GM12878 (cell line): ENCODE data around the gene RASAL2. TPM values are rescaled to one million over a fixed set of nuclear protein-coding genes. Genes with fewer than 3 reads are reported as not detected.

Experiments used
- ATAC-seq: fragments of 200-7000 bp; cut with Tn5 transposase; 3 replicates; pipeline ENCODE4 v1.9.1; 2020; ENCODE audit warnings: mild to moderate bottlenecking, moderate library complexity
- BruUV-seq: library from RNA; stranded (reverse); fragments of 400-500 nt; replicated peaks from 2 replicates; lab custom pipeline; 2021; lab: Mats Ljungman, UMichigan
- CTCF ChIA-PET: fragments of 300-600 bp; sonication (Branson Sonifier 250); formaldehyde crosslinking; extraction: SDS; loops from one replicate; lab custom pipeline; 2021; ENCODE audit warnings: inconsistent platforms; lab: Yijun Ruan, JAX
- POLR2A ChIA-PET: fragments of 350-600 bp; formaldehyde crosslinking; extraction: SDS; loops from one replicate; lab custom pipeline; 2021; ENCODE audit warnings: inconsistent platforms; lab: Charles Lee
- RAD21 ChIA-PET: fragments of 300-600 bp; sonication (Branson Sonifier 250); formaldehyde crosslinking; loops from one replicate; lab custom pipeline; 2023; ENCODE audit warnings: antibody characterized with exemption; ENCODE audit not compliant: unreplicated experiment; lab: Charles Lee
- SMC1A ChIA-PET: fragments of 300-600 bp; sonication (Branson Sonifier 250); formaldehyde crosslinking; loops from one replicate; lab custom pipeline; 2023; ENCODE audit not compliant: unreplicated experiment, uncharacterized antibody; lab: Charles Lee
- DNase-seq: peaks from one replicate; pipeline ENCODE4 v3.0.0-alpha.2; 2011; ENCODE audit warnings: low read depth, low spot score
- FAIRE-seq: peaks from 3 replicates; lab custom pipeline; 2011; peaks lifted over from hg19 to GRCh38; lab: Jason Lieb, UNC
- H2AFZ ChIP-seq: 2 replicates; pipeline ENCODE4 v1.6.0; 2011; ENCODE audit warnings: low read depth, low read length, control low read depth; ENCODE audit not compliant: control insufficient read depth
- H3K27ac ChIP-seq: 2 replicates; pipeline ENCODE4 v1.5.1; 2011; ENCODE audit warnings: control low read depth; ENCODE audit not compliant: control insufficient read depth, insufficient read depth
- H3K27me3 ChIP-seq, 2 experiments: replicated peaks in 1 of 2; 2 replicates each; pipeline versions ENCODE4 v1.6.0 to v1.6.1; 2011; ENCODE audit warnings: low read length in 1 of 2; ENCODE audit not compliant: control insufficient read depth in 2 of 2, insufficient read depth in 2 of 2
- H3K36me3 ChIP-seq, 2 experiments: 2 replicates each; pipeline ENCODE4 v1.5.1; 2011; ENCODE audit warnings: low read length in 1 of 2; ENCODE audit not compliant: control insufficient read depth in 2 of 2, insufficient read depth in 2 of 2
- H3K4me1 ChIP-seq: 2 replicates; pipeline ENCODE4 v1.6.1; 2011; ENCODE audit warnings: mild to moderate bottlenecking, low read length, moderate library complexity, mixed read lengths; ENCODE audit not compliant: control insufficient read depth, insufficient read depth
- H3K4me2 ChIP-seq: 2 replicates; pipeline ENCODE4 v1.6.0; 2011; ENCODE audit warnings: control low read depth; ENCODE audit not compliant: control insufficient read depth, insufficient read depth
- H3K4me3 ChIP-seq: fragments of 200-600 bp; sonication (generic); 2 replicates; pipeline ENCODE4 v1.5.1; 2016
- H3K79me2 ChIP-seq: 2 replicates; pipeline ENCODE4 v1.6.0; 2011; ENCODE audit warnings: low read length; ENCODE audit not compliant: control insufficient read depth, insufficient read depth
- H3K9ac ChIP-seq: 2 replicates; pipeline ENCODE4 v1.8.0; 2011; ENCODE audit warnings: low read length, control low read depth, mixed read lengths; ENCODE audit not compliant: control insufficient read depth, insufficient read depth
- H3K9me3 ChIP-seq: replicated peaks from 3 replicates; pipeline ENCODE4 v1.5.1; 2011; ENCODE audit warnings: mild to moderate bottlenecking, low read length; ENCODE audit not compliant: control insufficient read depth, insufficient read depth
- H4K20me1 ChIP-seq: 2 replicates; pipeline ENCODE4 v1.6.0; 2011; ENCODE audit not compliant: control insufficient read depth, insufficient read depth
- ATF3 ChIP-seq: IDR thresholded peaks from 2 replicates; pipeline ENCODE4 v1.6.1; 2011; ENCODE audit warnings: low read depth, mild to moderate bottlenecking, low read length, moderate library complexity, borderline replicate concordance; ENCODE audit errors: extremely low read depth
- ATF7 ChIP-seq: fragments of 450-650 bp; IDR thresholded peaks from 2 replicates; pipeline ENCODE4 v1.6.1; 2016; ENCODE audit warnings: low read depth, mild to moderate bottlenecking
- CEBPZ ChIP-seq: fragments of 150-350 bp; IDR thresholded peaks from 2 replicates; pipeline ENCODE4 v1.6.1; 2016; ENCODE audit warnings: low read depth, low read length
- CHD1 ChIP-seq: IDR thresholded peaks from 2 replicates; pipeline ENCODE4 v1.6.1; 2012; ENCODE audit warnings: low read depth, low read length, improper control_type of control experiment
- CHD2 ChIP-seq: IDR thresholded peaks from 2 replicates; pipeline ENCODE4 v1.6.1; 2011; ENCODE audit warnings: low read depth, low read length, improper control_type of control experiment, borderline replicate concordance
- E2F4 ChIP-seq: IDR thresholded peaks from 2 replicates; pipeline ENCODE4 v1.6.1; 2012; ENCODE audit warnings: low read depth, low read length, improper control_type of control experiment
- ETV6 ChIP-seq, 2 experiments: fragments of 450-650 bp in 1 of 2; IDR thresholded peaks in 1 of 2; conservative IDR thresholded peaks in 1 of 2; 2 replicates each; pipeline ENCODE4 v1.6.1; 2014; ENCODE audit warnings: antibody characterized with exemption in 1 of 2, borderline replicate concordance in 1 of 2, low read depth in 1 of 2, mild to moderate bottlenecking in 1 of 2, moderate library complexity in 1 of 2
- IRF3 ChIP-seq: fragments of 450-650 bp; IDR thresholded peaks from 2 replicates; pipeline ENCODE4 v1.6.1; 2014; ENCODE audit warnings: mild to moderate bottlenecking
- KLF5 ChIP-seq: fragments of 450-650 bp; IDR thresholded peaks from 2 replicates; pipeline ENCODE4 v1.6.1; 2014; ENCODE audit warnings: mild to moderate bottlenecking; ENCODE audit not compliant: partially characterized antibody
- LARP7 ChIP-seq: fragments of 450-650 bp; IDR thresholded peaks from 2 replicates; pipeline ENCODE4 v1.6.1; 2017; ENCODE audit warnings: mild to moderate bottlenecking
- MEF2A ChIP-seq: IDR thresholded peaks from 2 replicates; pipeline ENCODE4 v1.6.1; 2011; ENCODE audit warnings: low read depth, mild to moderate bottlenecking, low read length, moderate library complexity; ENCODE audit not compliant: insufficient read depth
- NKRF ChIP-seq: fragments of 450-650 bp; conservative IDR thresholded peaks from 2 replicates; pipeline ENCODE4 v1.6.1; 2017; ENCODE audit warnings: mild to moderate bottlenecking, moderate library complexity
- NR2F1 ChIP-seq: fragments of 450-650 bp; conservative IDR thresholded peaks from 2 replicates; pipeline ENCODE4 v1.6.1; 2017; ENCODE audit warnings: mild to moderate bottlenecking
- RAD21 ChIP-seq: IDR thresholded peaks from 2 replicates; pipeline ENCODE4 v1.6.1; 2011; ENCODE audit warnings: mild to moderate bottlenecking, low read depth, low read length, moderate library complexity; ENCODE audit not compliant: insufficient read depth
- SREBF2 ChIP-seq: IDR thresholded peaks from 2 replicates; pipeline ENCODE4 v1.6.1; 2012; ENCODE audit warnings: mild to moderate bottlenecking, low read length
- WGBS: methylation state at CpG from one replicate; pipeline ENCODE4 v1.1.6; 2016; ENCODE audit warnings: low lambda C conversion rate; ENCODE audit not compliant: insufficient replicate concordance, insufficient coverage; ENCODE audit errors: missing lambda C conversion rate; 5-methylcytosine and 5-hydroxymethylcytosine counted together
- in situ Hi-C: fragments of 300-500 bp; cut with MboI; formaldehyde crosslinking; loops from 9 replicates; pipeline ENCODE4 v1.14.3; 2018; ENCODE audit warnings: mixed read lengths
- intact Hi-C: fragments of 100-400 bp; cut with micrococcal nuclease; formaldehyde crosslinking; loops from one replicate; pipeline ENCODE4 v1.14.2; 2022; ENCODE audit not compliant: unreplicated experiment
- polyA plus RNA-seq, 11 experiments: library from polyadenylated mRNA; depleted of rRNA in 4 of 11; unstranded in 6 of 11; stranded (reverse) in 5 of 11; fragments of >200 nt; fragmentation: Nextera tagmentation in 4 of 11; fragmentation: Illumina TruSeq in 1 of 11; extraction: Ambion mirVana in 4 of 11; extraction: Trizol in 1 of 11; gene quantifications; 1 replicate in 1 of 11; 2 replicates in 10 of 11; pipeline versions ENCODE4 v1.2.1 to v1.2.3, GENCODE V29; 2011 to 2016; ENCODE audit warnings: inconsistent platforms in 2 of 11, missing spikeins in 2 of 11, low read depth in 1 of 11
- total RNA-seq, 4 experiments: library from RNA; depleted of rRNA in 3 of 4; stranded (reverse); fragments of >200 nt in 3 of 4; fragmentation: Illumina TruSeq in 1 of 4; extraction: Trizol in 1 of 4; gene quantifications; 2 replicates each; pipeline versions ENCODE4 v1.2.1 to v1.2.3, GENCODE V29; 2013 to 2021

The RASAL2 gene
- total and polyA plus RNA-seq, 10 of the 15 experiments (the other 5 are each of a cell fraction or from before 2014, with no cell fraction given) = 0.02 to 6.9 (median 0.17) TPM; not detected in 1

GRCh38 chr1:178109348-178110143 is 15.6 kb downstream of the RASAL2 start:
- intact Hi-C loops = no loop called here
- Histone ChIP-seq H3K9me3 (no peaks in the 10 kb centered on the region), H3K79me2 (no peaks in the 10 kb centered on the region), H3K4me3 (no peak overlapping the region), H3K27me3 (no peaks in the 10 kb centered on the region), H3K36me3 (no peaks in the 10 kb centered on the region), H3K4me2 (no peak overlapping the region), H3K4me1 (no peaks in the 10 kb centered on the region), H2AFZ (no peak overlapping the region), H3K9ac (no peak overlapping the region), H3K27ac (no peak overlapping the region), H4K20me1 (no peaks in the 10 kb centered on the region)
- in situ Hi-C loops = no loop called here
- WGBS = 9% methylated on average over 5 of the region's 5 CpGs
- DNase-seq (no peak), FAIRE-seq (no peak), ATAC-seq (no peak)
- BruUV-seq = no TSS peak
- ChIA-PET SMC1A (interaction anchor here (0.6 to 1.1 kb wide), 5 partner anchors 11 to 54 kb away, joined by 3 read pairs; no protein-coding TSS in a partner anchor), CTCF (interaction anchor here (1.1 to 1.8 kb wide), 4 partner anchors 13 to 53 kb away, joined by 3 to 7 read pairs (median 4); no protein-coding TSS in a partner anchor), RAD21 (no interaction called here), POLR2A (interaction anchor here (0.6 kb wide), 1 partner anchor 602 kb away, joined by 6 read pairs; no protein-coding TSS in a partner anchor)
- TF ChIP-seq NR2F1 = no peak
- no peak for TF ChIP-seq ATF3
- TF ChIP-seq KLF5 = no peak
- TF ChIP-seq E2F4 = no peak
- TF ChIP-seq CEBPZ = no peak
- TF ChIP-seq IRF3 = no peak
- no peak for TF ChIP-seq RAD21
- no peak for TF ChIP-seq LARP7
- TF ChIP-seq ETV6 (conservative IDR thresholded peaks at IDR 0.05 in 1 of 2, IDR thresholded peaks at IDR 0.05 in 1 of 2; ENCODE audit: borderline replicate concordance in 1 of 2, low read depth in 1 of 2) = no peak
- TF ChIP-seq SREBF2 = no peak
- TF ChIP-seq CHD1 = no peak
- TF ChIP-seq NKRF = no peak
- no peak for TF ChIP-seq ATF7
- TF ChIP-seq CHD2 = no peak
- TF ChIP-seq MEF2A = no peak
